IMR-90 (cell line): ENCODE results near the gene MAPK10. TPM values are rescaled to one million over a fixed set of nuclear protein-coding genes. Genes with fewer than 3 reads are reported as not detected.

Experiments used
- ATAC-seq: fragments of 200-7000 bp; cut with Tn5 transposase; 2 replicates; pipeline ENCODE4 v1.9.1; 2020; ENCODE audit warnings: low read depth, mild to moderate bottlenecking, moderate library complexity
- BruUV-seq: library from RNA; stranded (reverse); fragments of 400-500 nt; replicated peaks from 2 replicates; lab custom pipeline; 2021; lab: Mats Ljungman, UMichigan
- CTCF ChIA-PET: fragments of 300-600 bp; formaldehyde crosslinking; extraction: SDS; loops from one replicate; lab custom pipeline; 2021; ENCODE audit warnings: antibody characterized with exemption; lab: Yijun Ruan, JAX
- POLR2A ChIA-PET: fragments of 300-600 bp; sonication (Branson Sonifier 250); formaldehyde crosslinking; loops from one replicate; lab custom pipeline; 2022; ENCODE audit warnings: antibody characterized with exemption; ENCODE audit not compliant: unreplicated experiment; lab: Charles Lee
- DNase-seq: peaks from one replicate; pipeline ENCODE4 v3.0.0; 2013
- H2AFZ ChIP-seq: replicated peaks from 2 replicates; pipeline ENCODE3; 2013; ENCODE audit warnings: low read length, mild to moderate bottlenecking; ENCODE audit not compliant: poor library complexity
- H2AK5ac ChIP-seq: 2 replicates; pipeline ENCODE4 v1.6.1; 2013; ENCODE audit warnings: low read depth, low read length, inconsistent platforms
- H2AK9ac ChIP-seq: replicated peaks from 2 replicates; pipeline ENCODE3; 2013; ENCODE audit warnings: mild to moderate bottlenecking, low read depth, low read length, moderate library complexity; ENCODE audit not compliant: poor library complexity
- H2BK120ac ChIP-seq: 2 replicates; pipeline ENCODE4 v1.6.1; 2013; ENCODE audit warnings: low read depth, low read length, inconsistent platforms
- H2BK15ac ChIP-seq: 3 replicates; pipeline ENCODE4 v1.6.1; 2013; ENCODE audit warnings: low read depth, low read length, inconsistent platforms
- H2BK20ac ChIP-seq: 2 replicates; pipeline ENCODE4 v1.6.1; 2013; ENCODE audit warnings: low read depth, mild to moderate bottlenecking, inconsistent platforms, low read length, moderate library complexity
- H2BK5ac ChIP-seq: 2 replicates; pipeline ENCODE4 v1.6.1; 2013; ENCODE audit warnings: mild to moderate bottlenecking, low read depth, low read length, inconsistent platforms; ENCODE audit not compliant: poor library complexity, severe bottlenecking
- H3K14ac ChIP-seq: replicated peaks from 2 replicates; pipeline ENCODE4 v1.6.1; 2013; ENCODE audit warnings: low read depth, low read length, inconsistent platforms
- H3K18ac ChIP-seq: 2 replicates; pipeline ENCODE4 v1.6.1; 2013; ENCODE audit warnings: low read depth, low read length, control low read depth
- H3K23ac ChIP-seq: 2 replicates; pipeline ENCODE4 v1.6.1; 2013; ENCODE audit warnings: low read depth, low read length, inconsistent platforms
- H3K27ac ChIP-seq: 2 replicates; pipeline ENCODE4 v1.5.1; 2013; ENCODE audit warnings: mild to moderate bottlenecking, control low read depth, low read length; ENCODE audit not compliant: insufficient read depth
- H3K27me3 ChIP-seq: 2 replicates; pipeline ENCODE4 v1.6.1; 2013; ENCODE audit warnings: low read length; ENCODE audit not compliant: control insufficient read depth, insufficient read depth
- H3K36me3 ChIP-seq: 2 replicates; pipeline ENCODE4 v1.6.1; 2013; ENCODE audit warnings: low read length, mixed read lengths; ENCODE audit not compliant: control insufficient read depth, insufficient read depth
- H3K4ac ChIP-seq: 2 replicates; pipeline ENCODE4 v1.6.1; 2013; ENCODE audit warnings: low read depth, low read length, inconsistent platforms
- H3K4me1 ChIP-seq: 2 replicates; pipeline ENCODE4 v1.6.1; 2013; ENCODE audit warnings: low read length, mixed read lengths; ENCODE audit not compliant: control insufficient read depth, insufficient read depth
- H3K4me2 ChIP-seq: 2 replicates; pipeline ENCODE4 v1.6.1; 2013; ENCODE audit warnings: low read depth, mild to moderate bottlenecking, control low read depth, low read length, moderate library complexity
- H3K4me3 ChIP-seq: 2 replicates; pipeline ENCODE4 v1.5.1; 2013; ENCODE audit warnings: low read depth, mild to moderate bottlenecking, control low read depth, low read length, moderate library complexity; ENCODE audit not compliant: insufficient read depth
- H3K56ac ChIP-seq: 2 replicates; pipeline ENCODE4 v1.6.1; 2013; ENCODE audit warnings: low read length, inconsistent platforms; ENCODE audit not compliant: insufficient read depth; ENCODE audit errors: extremely low read depth
- H3K79me1 ChIP-seq, 2 experiments: 2 replicates each; pipeline ENCODE4 v1.6.1; 2013; ENCODE audit warnings: low read length in 2 of 2, inconsistent platforms in 1 of 2, low read depth in 1 of 2
- H3K9ac ChIP-seq: 2 replicates; pipeline ENCODE4 v1.6.1; 2013; ENCODE audit warnings: low read depth, low read length, control low read depth
- H3K9me1 ChIP-seq: 2 replicates; pipeline ENCODE4 v1.6.1; 2013; ENCODE audit warnings: low read length, inconsistent platforms; ENCODE audit not compliant: insufficient read depth
- H3K9me3 ChIP-seq: 2 replicates; pipeline ENCODE4 v1.6.1; 2013; ENCODE audit warnings: low read length; ENCODE audit not compliant: control insufficient read depth, insufficient read depth
- H4K20me1 ChIP-seq: 2 replicates; pipeline ENCODE4 v1.6.1; 2013; ENCODE audit warnings: low read length, inconsistent platforms; ENCODE audit not compliant: insufficient read depth
- H4K5ac ChIP-seq: 2 replicates; pipeline ENCODE4 v1.6.1; 2013; ENCODE audit warnings: mild to moderate bottlenecking, low read depth, low read length, control low read depth
- H4K8ac ChIP-seq, 2 experiments: 2 replicates each; pipeline ENCODE4 v1.6.1; 2013; ENCODE audit warnings: low read depth in 2 of 2, low read length in 2 of 2, control low read depth in 1 of 2, inconsistent platforms in 1 of 2
- H4K91ac ChIP-seq: 2 replicates; pipeline ENCODE4 v1.6.1; 2013; ENCODE audit warnings: low read depth, low read length, inconsistent platforms; ENCODE audit not compliant: insufficient read depth
- CTCF ChIP-seq: conservative IDR thresholded peaks from 2 replicates; pipeline ENCODE4 v1.5.1; 2012; ENCODE audit warnings: mild to moderate bottlenecking, low read depth, low read length, improper control_type of control experiment
- ELK1 ChIP-seq: fragments of 150-350 bp; IDR thresholded peaks from 2 replicates; pipeline ENCODE4 v1.6.1; 2016; ENCODE audit warnings: low read depth, mild to moderate bottlenecking, low read length, moderate library complexity, borderline replicate concordance
- RCOR1 ChIP-seq: IDR thresholded peaks from 2 replicates; pipeline ENCODE4 v1.6.1; 2012; ENCODE audit warnings: mild to moderate bottlenecking, low read length, improper control_type of control experiment; ENCODE audit not compliant: insufficient replicate concordance
- WGBS, 2 experiments: methylation state at CpG; one replicate each; pipeline versions ENCODE4 v1.1.5 to v1.1.7; 2013; ENCODE audit warnings: missing lambda C conversion rate in 2 of 2; ENCODE audit not compliant: insufficient read length in 1 of 2; ENCODE audit errors: extremely low coverage in 2 of 2; 5-methylcytosine and 5-hydroxymethylcytosine counted together
- dilution Hi-C: fragments of 300-500 bp; cut with HindIII; formaldehyde crosslinking; loops from one replicate; pipeline ENCODE4 v1.14.3; 2018; ENCODE audit warnings: low sequenced_read_pairs; ENCODE audit not compliant: unreplicated experiment
- in situ Hi-C: fragments of 300-500 bp; cut with MboI; formaldehyde crosslinking; loops from 3 replicates; pipeline ENCODE4 v1.14.3; 2019; ENCODE audit warnings: low sequenced_read_pairs, inconsistent platforms, mixed read lengths
- intact Hi-C: fragments of 100-400 bp; cut with micrococcal nuclease; formaldehyde crosslinking; loops from 2 replicates; pipeline ENCODE4 v1.10.0; 2022
- polyA plus RNA-seq, 3 experiments: library from polyadenylated mRNA; depleted of rRNA; stranded (reverse); fragments of >200 nt; gene quantifications; 2 replicates each; pipeline ENCODE4 v1.2.3, GENCODE V29; 2012; ENCODE audit warnings: low replicate concordance in 1 of 3
- total RNA-seq: library from RNA; depleted of rRNA; stranded (reverse); fragments of >200 nt; gene quantifications from 2 replicates; pipeline ENCODE4 v1.2.3, GENCODE V29; 2012

Gene MAPK10
- total and polyA plus RNA-seq, 2 of the 4 experiments (the other 2 are of a cell fraction): 2.8 to 6.5 TPM

GRCh38 chr4:86386817-86387415 is 27.1 kb upstream of the MAPK10 start:
- CTCF ChIA-PET: interaction anchor here (0.6 kb wide), 1 partner anchor 12 kb away, joined by 3 read pairs; no protein-coding TSS in a partner anchor
- in situ Hi-C loops: no loop called here
- no peak for ATAC-seq

More at GRCh38 chr4:86386817-86387415, 27.1 kb upstream of the MAPK10 start:
- dilution Hi-C loops: no loop called here
- H4K5ac ChIP-seq: no peak overlapping the region
- no peaks in the 10 kb centered on the region for H4K20me1 ChIP-seq
- H3K79me1 ChIP-seq: no peaks in the 10 kb centered on the region
- H3K9ac ChIP-seq: no peak overlapping the region
- no peak overlapping the region for H3K4me3 ChIP-seq
- H3K4ac ChIP-seq: no peak overlapping the region
- no peak overlapping the region for H2BK120ac ChIP-seq
- no peak overlapping the region for H2BK15ac ChIP-seq
- no peak overlapping the region for H2AK5ac ChIP-seq
- no peak overlapping the region for H3K27ac ChIP-seq
- intact Hi-C loops: no loop called here
- H3K4me2 ChIP-seq: no peak overlapping the region
- POLR2A ChIA-PET: no interaction called here
- H3K56ac ChIP-seq: no peak overlapping the region
- H2BK20ac ChIP-seq: no peak overlapping the region
- no peaks in the 10 kb centered on the region for H3K9me1 ChIP-seq
- no peak overlapping the region for H2AK9ac ChIP-seq
- no peaks in the 10 kb centered on the region for H3K27me3 ChIP-seq
- DNase-seq: no peak
- no peaks in the 10 kb centered on the region for H3K9me3 ChIP-seq
- TF ChIP-seq RCOR1 (no peak), CTCF (no peak), ELK1 (no peak)
- H4K8ac ChIP-seq: no peak overlapping the region
- no TSS peak for BruUV-seq
- H3K4me1 ChIP-seq: no peaks in the 10 kb centered on the region; the same call in 1 of the 2 replicates
- no peaks in the 10 kb centered on the region for H3K36me3 ChIP-seq
- no peak overlapping the region for H2BK5ac ChIP-seq
- no peak overlapping the region for H2AFZ ChIP-seq
- WGBS, 2 experiments: no CpG with 5 or more reads among the region's 6 CpGs
- no peak overlapping the region for H3K18ac ChIP-seq
- H4K91ac ChIP-seq: no peak overlapping the region
- no peak overlapping the region for H3K23ac ChIP-seq
- H3K14ac ChIP-seq: no peak overlapping the region
